Activated naive CD8-positive, alpha-beta T cell (primary cell): ENCODE results near the gene TEX19.
A peak's percentile ranks its signal among the peaks of the same experiment; 100 is the strongest.

ENCODE experiments used
- H3K27ac Mint-ChIP-seq: one replicate; pipeline ENCODE4 v1.8.0; 2021; ENCODE audit warnings: mixed read lengths
- H3K27me3 Mint-ChIP-seq: one replicate; pipeline ENCODE4 v1.8.0; 2021; ENCODE audit warnings: mixed read lengths
- H3K36me3 Mint-ChIP-seq: one replicate; pipeline ENCODE4 v1.8.0; 2021; ENCODE audit warnings: mixed read lengths
- H3K4me1 Mint-ChIP-seq: one replicate; pipeline ENCODE4 v1.8.0; 2021; ENCODE audit warnings: low read depth, mixed read lengths
- H3K4me3 Mint-ChIP-seq: one replicate; pipeline ENCODE4 v1.8.0; 2021; ENCODE audit warnings: mild to moderate bottlenecking, mixed read lengths
- H3K9me3 Mint-ChIP-seq: one replicate; pipeline ENCODE4 v1.8.0; 2021; ENCODE audit warnings: low read depth, mixed read lengths

The TEX19 gene

GRCh38 chr17:82328141-82328993 is 30.7 kb upstream of the TEX19 start:
- no peaks in the 10 kb centered on the region for H3K9me3 Mint-ChIP-seq
- no peaks in the 10 kb centered on the region for H3K27me3 Mint-ChIP-seq
- no peak overlapping the region for H3K4me3 Mint-ChIP-seq
- no peaks in the 10 kb centered on the region for H3K36me3 Mint-ChIP-seq
- no peak overlapping the region for H3K27ac Mint-ChIP-seq
- H3K4me1 Mint-ChIP-seq: peaks cover 10% of the 10 kb centered on the region

- Mint-ChIP-seq H3K27me3 (no peaks in the 10 kb centered on the region), H3K36me3 (no peaks in the 10 kb centered on the region), H3K4me3 (no peak overlapping the region), H3K4me1 (peaks cover 10% of the 10 kb centered on the region), H3K27ac (no peak overlapping the region), H3K9me3 (no peaks in the 10 kb centered on the region)
Observed at GRCh38 chr17:82328994-82329507, 30.0 kb upstream of the TEX19 start.

GRCh38 chr17:82329683-82330321 is 29.2 kb upstream of the TEX19 start:
- no peaks in the 10 kb centered on the region for H3K27me3 Mint-ChIP-seq
- no peak overlapping the region for H3K27ac Mint-ChIP-seq
- H3K9me3 Mint-ChIP-seq: no peaks in the 10 kb centered on the region
- no peaks in the 10 kb centered on the region for H3K36me3 Mint-ChIP-seq
- peaks cover 11% of the 10 kb centered on the region for H3K4me1 Mint-ChIP-seq
- no peak overlapping the region for H3K4me3 Mint-ChIP-seq

- peaks cover 16% of the 10 kb centered on the region for H3K4me1 Mint-ChIP-seq
- H3K27me3 Mint-ChIP-seq: no peaks in the 10 kb centered on the region
- no peaks in the 10 kb centered on the region for H3K9me3 Mint-ChIP-seq
- no peak overlapping the region for H3K4me3 Mint-ChIP-seq
- no peaks in the 10 kb centered on the region for H3K36me3 Mint-ChIP-seq
- H3K27ac Mint-ChIP-seq: no peak overlapping the region
Observed at GRCh38 chr17:82330322-82331239, 28.5 kb upstream of the TEX19 start.

- Mint-ChIP-seq H3K27me3 (no peaks in the 10 kb centered on the region), H3K9me3 (no peaks in the 10 kb centered on the region), H3K4me3 (peak overlapping the region; percentile 10), H3K4me1 (peaks cover 20% of the 10 kb centered on the region), H3K27ac (no peak overlapping the region), H3K36me3 (no peaks in the 10 kb centered on the region)
Observed at GRCh38 chr17:82331345-82331939, 27.6 kb upstream of the TEX19 start.

GRCh38 chr17:82332669-82333278 is 26.3 kb upstream of the TEX19 start:
- peak overlapping the region; percentile 84 for H3K4me3 Mint-ChIP-seq
- H3K27me3 Mint-ChIP-seq: no peaks in the 10 kb centered on the region
- peaks cover 20% of the 10 kb centered on the region for H3K4me1 Mint-ChIP-seq
- H3K9me3 Mint-ChIP-seq: no peaks in the 10 kb centered on the region
- peak overlapping the region; percentile 54 for H3K27ac Mint-ChIP-seq
- H3K36me3 Mint-ChIP-seq: no peaks in the 10 kb centered on the region

- H3K4me1 Mint-ChIP-seq: peaks cover 20% of the 10 kb centered on the region
- no peaks in the 10 kb centered on the region for H3K27me3 Mint-ChIP-seq
- H3K36me3 Mint-ChIP-seq: no peaks in the 10 kb centered on the region
- peak within 1 kb of the TSS; percentile 54 for H3K27ac Mint-ChIP-seq
- no peaks in the 10 kb centered on the region for H3K9me3 Mint-ChIP-seq
- H3K4me3 Mint-ChIP-seq: peak within 1 kb of the TSS; percentile 91
Observed at GRCh38 chr17:82333279-82334171, 25.5 kb upstream of the TEX19 start, which contains the start of gene SECTM1. Gene SECTM1 (minus strand): TSS chr17:82333766. CDS start chr17:82327240, 6,526 bp downstream.

GRCh38 chr17:82334204-82334621 is 24.8 kb upstream of the TEX19 start:
- H3K4me3 Mint-ChIP-seq: peak overlapping the region; percentile 91

GRCh38 chr17:82334622-82335394 is 24.2 kb upstream of the TEX19 start:
- peak overlapping the region; percentile 87 for H3K27ac Mint-ChIP-seq

More at GRCh38 chr17:82334204-82334621, 24.8 kb upstream of the TEX19 start:
- H3K36me3 Mint-ChIP-seq: no peaks in the 10 kb centered on the region
- H3K27me3 Mint-ChIP-seq: no peaks in the 10 kb centered on the region
- H3K27ac Mint-ChIP-seq: no peak overlapping the region
- no peaks in the 10 kb centered on the region for H3K9me3 Mint-ChIP-seq
- peaks cover 20% of the 10 kb centered on the region for H3K4me1 Mint-ChIP-seq

GRCh38 chr17:82338858-82339633 is 20.0 kb upstream of the TEX19 start:
- no peak overlapping the region for H3K4me3 Mint-ChIP-seq
- H3K36me3 Mint-ChIP-seq: no peaks in the 10 kb centered on the region
- peaks cover 16% of the 10 kb centered on the region for H3K4me1 Mint-ChIP-seq
- H3K27ac Mint-ChIP-seq: no peak overlapping the region
- no peaks in the 10 kb centered on the region for H3K27me3 Mint-ChIP-seq
- no peaks in the 10 kb centered on the region for H3K9me3 Mint-ChIP-seq

More at GRCh38 chr17:82334622-82335394, 24.2 kb upstream of the TEX19 start:
- Mint-ChIP-seq H3K27me3 (no peaks in the 10 kb centered on the region), H3K4me3 (peak overlapping the region; percentile 91), H3K36me3 (no peaks in the 10 kb centered on the region), H3K9me3 (no peaks in the 10 kb centered on the region), H3K4me1 (peaks cover 20% of the 10 kb centered on the region)

- no peaks in the 10 kb centered on the region for H3K9me3 Mint-ChIP-seq
- H3K27ac Mint-ChIP-seq: no peak overlapping the region
- no peaks in the 10 kb centered on the region for H3K36me3 Mint-ChIP-seq
- H3K27me3 Mint-ChIP-seq: no peaks in the 10 kb centered on the region
- H3K4me1 Mint-ChIP-seq: peaks cover 10% of the 10 kb centered on the region
- no peak overlapping the region for H3K4me3 Mint-ChIP-seq
Observed at GRCh38 chr17:82339634-82340580, 19.1 kb upstream of the TEX19 start.
